ENCODE results near the gene CALHM3. TPM values are rescaled to one million over a fixed set of nuclear protein-coding genes. Genes with fewer than 3 reads are reported as not detected.
"Not testable (repeated sequence)": the region's sequence is repeated elsewhere in the genome, so short reads cannot be mapped to it uniquely, and the experiment has no call there.

The CALHM3 gene
- under 1 TPM; 0.17 to 0.67 TPM for total RNA-seq

GRCh38 chr10:103479135-103479534 lies at the start of gene CALHM3:
TSS of gene CALHM3 (minus strand) at chr10:103479240. CDS start at chr10:103479032, 208 bp downstream.
- Mint-ChIP-seq H3K27ac (peak within 1 kb of the TSS; percentile 13), H3K36me3 (peaks cover under 1% of the 10 kb centered on the region), H3K9me3 (peaks cover under 1% of the 10 kb centered on the region), H3K27me3 (no peaks in the 10 kb centered on the region), H3K4me3 (no peak within 1 kb of the TSS), H3K4me1 (peaks cover 29% of the 10 kb centered on the region)
- no peak for DNase-seq
- no peak for ATAC-seq (ENCODE audit: low read depth)
- POLR2A ChIA-PET = interaction anchor here (0.6 to 1.2 kb wide), 2 partner anchors 27 kb away, joined by 3 read pairs; no protein-coding TSS in a partner anchor

GRCh38 chr10:103528549-103528948 lies 49.5 kb upstream of the CALHM3 start:
- ATAC-seq (ENCODE audit: low read depth) (no peak), DNase-seq (no peak)
- POLR2A ChIA-PET = no interaction called here
- H3K27ac Mint-ChIP-seq = no peak overlapping the region
- no peaks in the 10 kb centered on the region for H3K36me3 Mint-ChIP-seq
- H3K4me3 Mint-ChIP-seq = no peak overlapping the region
- H3K27me3 Mint-ChIP-seq = peaks cover 33% of the 10 kb centered on the region
- peaks cover 7% of the 10 kb centered on the region for H3K9me3 Mint-ChIP-seq
- no peaks in the 10 kb centered on the region for H3K4me1 Mint-ChIP-seq

- POLR2A ChIA-PET; H3K36me3 Mint-ChIP-seq; ATAC-seq (ENCODE audit: low read depth); H3K4me1 Mint-ChIP-seq; DNase-seq; H3K4me3 Mint-ChIP-seq; H3K9me3 Mint-ChIP-seq; H3K27ac Mint-ChIP-seq: not testable (repeated sequence)
- H3K27me3 Mint-ChIP-seq = peaks cover 34% of the 10 kb centered on the region
Observed at GRCh38 chr10:103527476-103527875, 48.4 kb upstream of the CALHM3 start.

GRCh38 chr10:103525901-103526300 lies 46.9 kb upstream of the CALHM3 start:
- Mint-ChIP-seq H3K4me3 (no peak overlapping the region), H3K27me3 (peaks cover 41% of the 10 kb centered on the region), H3K4me1 (no peaks in the 10 kb centered on the region), H3K36me3 (no peaks in the 10 kb centered on the region), H3K27ac (no peak overlapping the region), H3K9me3 (peaks cover 5% of the 10 kb centered on the region)
- no peak for DNase-seq
- POLR2A ChIA-PET = no interaction called here
- ATAC-seq (ENCODE audit: low read depth) = no peak

GRCh38 chr10:103523683-103524082 lies 44.6 kb upstream of the CALHM3 start:
- POLR2A ChIA-PET = no interaction called here
- no peaks in the 10 kb centered on the region for H3K36me3 Mint-ChIP-seq
- DNase-seq (no peak), ATAC-seq (ENCODE audit: low read depth) (no peak)
- H3K4me3 Mint-ChIP-seq = no peak overlapping the region
- no peak overlapping the region for H3K27ac Mint-ChIP-seq
- no peaks in the 10 kb centered on the region for H3K9me3 Mint-ChIP-seq
- H3K27me3 Mint-ChIP-seq = peaks cover 39% of the 10 kb centered on the region
- no peaks in the 10 kb centered on the region for H3K4me1 Mint-ChIP-seq

GRCh38 chr10:103522006-103522405 lies 43.0 kb upstream of the CALHM3 start:
- ATAC-seq (ENCODE audit: low read depth) = not testable (repeated sequence)
- H3K27me3 Mint-ChIP-seq = peaks cover 39% of the 10 kb centered on the region

GRCh38 chr10:103519798-103520197 lies 40.8 kb upstream of the CALHM3 start:
- DNase-seq (no peak), ATAC-seq (ENCODE audit: low read depth) (no peak)
- H3K27ac Mint-ChIP-seq = no peak overlapping the region
- H3K4me1 Mint-ChIP-seq = peaks cover 4% of the 10 kb centered on the region
- H3K27me3 Mint-ChIP-seq = peaks cover 29% of the 10 kb centered on the region
- no peaks in the 10 kb centered on the region for H3K36me3 Mint-ChIP-seq
- POLR2A ChIA-PET = no interaction called here
- no peak overlapping the region for H3K4me3 Mint-ChIP-seq
- H3K9me3 Mint-ChIP-seq = no peaks in the 10 kb centered on the region

More at GRCh38 chr10:103522006-103522405, 43.0 kb upstream of the CALHM3 start:
- H3K4me1 Mint-ChIP-seq, H3K36me3 Mint-ChIP-seq, H3K9me3 Mint-ChIP-seq, POLR2A ChIA-PET, H3K27ac Mint-ChIP-seq, H3K4me3 Mint-ChIP-seq, DNase-seq: not testable (repeated sequence)

GRCh38 chr10:103517234-103518085 lies 38.4 kb upstream of the CALHM3 start:
- POLR2A ChIA-PET = no interaction called here
- no peaks in the 10 kb centered on the region for H3K36me3 Mint-ChIP-seq
- no peak for ATAC-seq (ENCODE audit: low read depth)
- peaks cover 4% of the 10 kb centered on the region for H3K4me1 Mint-ChIP-seq
- H3K27ac Mint-ChIP-seq = no peak overlapping the region
- no peak for DNase-seq
- H3K27me3 Mint-ChIP-seq = peaks cover 15% of the 10 kb centered on the region
- no peak overlapping the region for H3K4me3 Mint-ChIP-seq
- no peaks in the 10 kb centered on the region for H3K9me3 Mint-ChIP-seq

GRCh38 chr10:103514244-103514643 lies 35.2 kb upstream of the CALHM3 start:
- no peak for ATAC-seq (ENCODE audit: low read depth)
- H3K36me3 Mint-ChIP-seq = no peaks in the 10 kb centered on the region
- no peaks in the 10 kb centered on the region for H3K9me3 Mint-ChIP-seq
- peaks cover 4% of the 10 kb centered on the region for H3K4me1 Mint-ChIP-seq
- POLR2A ChIA-PET = no interaction called here
- no peak for DNase-seq
- no peak overlapping the region for H3K27ac Mint-ChIP-seq
- peaks cover 15% of the 10 kb centered on the region for H3K27me3 Mint-ChIP-seq
- no peak overlapping the region for H3K4me3 Mint-ChIP-seq

GRCh38 chr10:103513380-103514060 lies 34.5 kb upstream of the CALHM3 start:
- Mint-ChIP-seq H3K4me3 (no peak overlapping the region), H3K4me1 (peaks cover 4% of the 10 kb centered on the region), H3K27me3 (peaks cover 15% of the 10 kb centered on the region), H3K36me3 (no peaks in the 10 kb centered on the region), H3K9me3 (no peaks in the 10 kb centered on the region), H3K27ac (no peak overlapping the region)
- DNase-seq = no peak
- POLR2A ChIA-PET = no interaction called here
- ATAC-seq (ENCODE audit: low read depth) = no peak

GRCh38 chr10:103512591-103513379 lies 33.7 kb upstream of the CALHM3 start:
- DNase-seq (no peak), ATAC-seq (ENCODE audit: low read depth) (no peak)
- H3K36me3 Mint-ChIP-seq = no peaks in the 10 kb centered on the region
- POLR2A ChIA-PET = no interaction called here
- no peak overlapping the region for H3K4me3 Mint-ChIP-seq
- peaks cover 4% of the 10 kb centered on the region for H3K4me1 Mint-ChIP-seq
- no peaks in the 10 kb centered on the region for H3K9me3 Mint-ChIP-seq
- no peak overlapping the region for H3K27ac Mint-ChIP-seq
- H3K27me3 Mint-ChIP-seq = peaks cover 22% of the 10 kb centered on the region

- H3K9me3 Mint-ChIP-seq = no peaks in the 10 kb centered on the region
- ATAC-seq (ENCODE audit: low read depth) (no peak), DNase-seq (no peak)
- POLR2A ChIA-PET = no interaction called here
- no peak overlapping the region for H3K4me3 Mint-ChIP-seq
- no peak overlapping the region for H3K27ac Mint-ChIP-seq
- H3K4me1 Mint-ChIP-seq = peaks cover 4% of the 10 kb centered on the region
- no peaks in the 10 kb centered on the region for H3K36me3 Mint-ChIP-seq
- peaks cover 28% of the 10 kb centered on the region for H3K27me3 Mint-ChIP-seq
Observed at GRCh38 chr10:103512166-103512565, 33.1 kb upstream of the CALHM3 start.

Data from activated naive CD8-positive, alpha-beta T cell treated with anti-CD3 and anti-CD28 coated beads, Interleukin-2, amount 10 ng/mL, durations not matched to agents 7 days and 5 days (primary cell).